CD4-positive, alpha-beta T cell treated with Interleukin-15 for 4 hours (primary cell): ENCODE data around the gene CMPK2.
"Not testable (repeated sequence)": the region's sequence is repeated elsewhere in the genome, so short reads cannot be mapped to it uniquely, and the experiment has no call there.

Experiments
- DNase-seq: peaks from one replicate; pipeline ENCODE4 v3.0.0-alpha.2; 2020; ENCODE audit warnings: low spot score

The CMPK2 gene

DNA sequence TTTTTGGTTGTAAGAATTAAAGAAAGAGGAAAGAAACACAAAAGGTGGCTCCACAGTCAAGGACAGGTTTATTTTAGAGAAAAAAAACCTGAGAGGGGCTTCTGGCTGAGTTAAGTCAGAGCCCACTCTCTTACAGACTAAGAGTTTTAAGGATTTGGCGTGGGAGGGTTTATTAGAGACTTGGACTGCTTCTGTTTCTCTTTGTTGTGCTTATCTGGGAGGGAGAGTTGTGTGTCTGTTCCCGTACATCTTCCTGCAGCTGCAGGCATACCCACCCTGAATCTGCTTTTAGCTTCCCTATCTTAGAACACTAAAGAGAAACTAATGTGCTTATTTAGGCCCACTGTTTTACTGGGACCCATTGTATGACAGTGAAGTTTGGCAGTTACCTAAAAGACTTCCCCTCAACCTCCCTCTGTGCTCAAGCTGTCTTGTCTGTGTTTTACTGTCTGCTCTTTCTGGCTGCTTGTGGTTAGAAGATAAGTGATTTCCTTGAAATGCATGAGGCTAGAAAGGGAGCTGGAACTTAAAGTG, 14.6 kb upstream of the CMPK2 start:
- peak; percentile 62 for DNase-seq

GRCh38 chr2:6879011-6879410, 13.3 kb upstream of the CMPK2 start:
- DNase-seq = no peak

DNA sequence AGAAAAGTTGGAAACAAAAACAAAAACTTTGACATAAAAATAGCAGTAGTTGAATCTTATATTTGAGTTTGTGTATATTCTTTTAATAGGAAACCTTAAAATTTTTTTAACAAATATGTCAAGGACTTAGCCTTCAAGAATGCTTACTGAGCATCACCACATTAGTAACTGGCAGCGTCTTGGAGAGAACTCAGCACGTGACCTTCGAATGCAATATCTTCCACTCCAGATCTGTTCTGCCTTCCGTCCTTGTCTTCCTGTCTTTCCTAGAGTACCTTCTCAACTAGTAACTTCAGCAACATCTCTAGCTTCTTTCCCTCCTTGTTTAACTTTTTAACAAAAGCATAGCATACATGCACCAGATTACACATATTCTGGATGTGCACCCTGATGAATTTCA, 12.8 kb upstream of the CMPK2 start:
- DNase-seq = no peak

DNA sequence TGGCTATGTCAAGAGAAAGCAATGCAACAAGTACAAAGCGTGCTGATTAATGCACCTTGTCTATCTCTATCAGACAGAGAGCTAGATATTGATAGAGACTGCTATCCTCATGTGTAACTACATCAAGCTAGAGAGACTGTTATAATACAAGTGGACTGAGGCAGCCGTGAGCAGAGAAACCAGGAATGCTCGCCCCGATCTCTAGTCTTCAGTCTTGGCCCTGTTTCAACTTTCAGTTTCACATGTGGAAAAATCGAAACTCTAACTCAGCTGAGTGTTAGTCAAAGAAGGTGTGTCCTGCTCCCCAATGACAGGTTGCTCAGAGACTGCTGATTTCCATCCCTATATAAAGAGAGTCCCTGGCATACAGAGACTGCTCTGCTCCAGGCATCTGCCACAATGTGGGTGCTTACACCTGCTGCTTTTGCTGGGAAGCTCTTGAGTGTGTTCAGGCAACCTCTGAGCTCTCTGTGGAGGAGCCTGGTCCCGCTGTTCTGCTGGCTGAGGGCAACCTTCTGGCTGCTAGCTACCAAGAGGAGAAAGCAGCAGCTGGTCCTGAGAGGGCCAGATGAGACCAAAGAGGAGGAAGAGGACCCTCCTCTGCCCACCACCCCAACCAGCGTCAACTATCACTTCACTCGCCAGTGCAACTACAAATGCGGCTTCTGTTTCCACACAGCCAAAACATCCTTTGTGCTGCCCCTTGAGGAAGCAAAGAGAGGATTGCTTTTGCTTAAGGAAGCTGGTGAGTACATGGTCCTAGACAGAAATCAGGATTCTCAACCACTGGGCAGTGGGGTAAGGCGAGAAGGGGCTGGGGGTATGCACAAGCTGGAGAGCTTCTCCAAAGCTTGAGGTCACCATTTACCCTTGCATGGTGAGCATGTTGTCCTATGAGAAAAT, 11.9 kb upstream of the CMPK2 start, which contains the start of gene RSAD2:
RSAD2 (plus strand) TSS at position 376 of the 903 bp plus-strand sequence; CDS start at position 400, 24 bp downstream.
- peak; percentile 60 for DNase-seq

GRCh38 chr2:6876309-6876708, 10.6 kb upstream of the CMPK2 start:
- DNase-seq = no peak

DNA sequence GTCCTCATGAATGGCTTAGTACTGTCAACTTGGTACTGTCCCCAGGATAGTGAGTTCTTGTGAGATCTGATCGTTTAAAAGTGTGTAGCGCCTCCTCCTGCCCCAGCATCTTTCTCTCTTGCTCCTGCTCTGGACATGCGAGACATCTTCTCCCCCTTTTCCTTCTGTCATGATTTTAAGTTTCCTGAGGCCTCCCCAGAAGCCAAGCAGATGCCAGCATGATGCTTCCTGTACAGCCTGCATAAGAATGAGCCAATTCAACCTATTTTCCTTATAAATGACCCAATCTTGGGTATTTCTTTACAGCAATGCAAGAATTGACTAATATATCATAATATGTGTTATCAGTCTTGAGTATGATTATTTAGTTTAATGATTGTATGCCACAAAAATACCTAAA, 8.3 kb upstream of the CMPK2 start:
- no peak for DNase-seq

DNA sequence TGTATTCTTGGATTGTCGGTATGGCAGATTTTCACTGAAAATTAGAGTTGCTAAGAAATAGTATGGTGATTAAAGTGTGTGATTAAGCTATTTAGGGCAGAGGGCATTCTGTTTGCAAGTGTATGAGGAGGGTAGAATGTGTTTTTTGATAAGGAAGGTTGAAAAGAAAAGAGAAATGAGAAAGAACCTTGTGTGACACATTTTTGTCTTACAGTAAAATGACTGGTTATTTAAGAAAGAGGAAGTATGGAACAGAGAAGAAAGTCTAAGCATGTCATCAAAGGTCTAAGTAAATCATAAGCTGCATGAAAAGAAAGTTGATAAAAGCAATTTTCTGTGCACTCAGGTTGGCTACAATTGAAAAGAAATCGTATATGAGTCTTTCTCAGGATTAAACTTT, 6.7 kb upstream of the CMPK2 start:
- DNase-seq = no peak

DNA sequence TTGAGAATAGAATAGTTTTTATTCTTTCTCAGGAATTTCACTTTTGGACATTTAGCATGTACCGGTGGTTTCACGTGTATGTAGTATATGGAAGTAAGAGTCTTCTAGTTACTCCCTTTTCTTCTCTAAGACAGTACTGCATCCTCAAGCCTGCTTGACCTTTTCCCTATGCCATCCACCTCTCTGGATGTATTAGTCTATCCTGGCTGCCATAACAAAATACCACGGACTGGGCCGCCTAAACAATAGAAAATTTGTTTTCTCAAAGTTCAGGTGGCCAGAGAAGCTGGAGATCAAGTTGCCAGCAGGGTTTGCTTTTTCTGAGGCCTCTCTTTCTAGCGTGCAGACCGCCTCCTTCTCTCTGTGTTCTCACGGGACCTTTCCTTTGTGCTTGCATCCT, 1.3 kb upstream of the CMPK2 start:
- DNase-seq = no peak

DNA sequence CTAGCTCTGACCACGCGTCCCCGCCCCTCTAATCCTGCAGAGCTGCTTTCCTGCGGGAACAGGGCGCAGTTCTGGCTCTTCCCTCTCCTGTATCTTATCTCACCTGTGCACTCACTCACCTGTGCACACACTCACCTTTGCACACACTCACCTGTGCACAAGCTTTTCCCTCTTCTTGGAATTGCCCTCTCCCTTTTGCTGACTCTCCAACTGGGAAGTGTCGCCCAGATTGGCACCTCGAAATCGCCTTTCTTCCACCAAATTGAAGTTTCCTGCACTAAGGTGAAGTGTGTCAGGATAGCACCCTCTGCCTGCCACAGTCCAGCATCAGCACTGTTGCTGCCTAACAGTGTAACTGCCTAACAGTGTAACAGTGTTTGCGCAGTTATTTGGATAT, 566 bp upstream of the CMPK2 start:
- peak; percentile 50 for DNase-seq

- DNase-seq = no peak
Observed at GRCh38 chr2:6864923-6865345, 773 bp downstream of the CMPK2 start.

DNA sequence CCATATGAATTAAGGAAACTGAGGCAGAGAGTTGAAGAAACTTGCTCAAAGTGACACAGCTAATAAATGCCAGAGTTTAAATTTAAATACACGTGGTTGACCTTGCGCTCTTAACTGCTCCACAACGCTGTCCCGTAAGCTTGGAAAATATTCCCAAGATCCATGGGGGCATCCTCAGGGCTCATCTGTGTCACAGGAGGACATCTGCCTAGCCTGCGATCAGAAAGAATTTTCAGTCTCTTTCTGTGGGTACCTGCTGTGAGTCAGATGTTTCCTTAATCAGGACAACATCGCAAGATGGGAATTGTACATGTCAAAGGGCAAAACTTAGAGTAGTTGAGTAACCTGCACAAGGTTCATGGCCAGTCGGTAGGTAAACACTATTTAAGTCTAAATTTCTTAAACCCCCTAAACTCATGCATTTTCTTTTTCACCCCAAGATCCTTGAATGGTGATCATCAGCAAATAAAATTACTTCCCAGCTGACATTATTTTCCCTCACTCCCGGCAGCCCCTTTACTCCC, 1.4 kb downstream of the CMPK2 start:
- DNase-seq = no peak

GRCh38 chr2:6863792-6864191, 1.9 kb downstream of the CMPK2 start:
- no peak for DNase-seq

GRCh38 chr2:6860296-6860695, 5.4 kb downstream of the CMPK2 start:
- DNase-seq = no peak

DNA sequence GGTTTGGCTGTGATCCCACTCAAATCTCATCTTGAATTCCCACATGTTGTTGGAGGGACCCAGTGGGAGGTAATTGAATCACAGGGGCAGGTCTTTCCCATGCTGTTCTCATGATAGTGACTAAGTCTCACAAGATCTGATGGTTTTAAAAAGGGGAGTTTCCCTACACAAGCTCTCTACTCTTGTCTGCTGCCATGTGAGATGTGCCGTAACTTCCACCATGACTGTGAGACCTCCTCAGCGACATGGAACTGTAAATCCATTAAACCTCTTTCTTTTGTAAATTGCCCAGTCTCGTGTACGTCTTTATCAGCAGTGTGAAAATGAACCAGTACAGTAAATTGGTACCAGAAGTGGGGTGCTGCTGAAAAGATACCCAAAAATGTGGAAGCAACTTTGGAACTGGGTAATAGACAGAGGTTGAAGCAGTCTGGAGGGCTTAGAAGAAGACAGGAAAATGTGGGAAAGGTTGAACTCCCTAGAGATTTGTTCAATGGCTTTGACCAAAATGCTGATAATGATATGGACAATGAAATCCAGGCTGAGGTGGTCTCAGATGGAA, 7.2 kb downstream of the CMPK2 start:
- not testable (repeated sequence) for DNase-seq

DNA sequence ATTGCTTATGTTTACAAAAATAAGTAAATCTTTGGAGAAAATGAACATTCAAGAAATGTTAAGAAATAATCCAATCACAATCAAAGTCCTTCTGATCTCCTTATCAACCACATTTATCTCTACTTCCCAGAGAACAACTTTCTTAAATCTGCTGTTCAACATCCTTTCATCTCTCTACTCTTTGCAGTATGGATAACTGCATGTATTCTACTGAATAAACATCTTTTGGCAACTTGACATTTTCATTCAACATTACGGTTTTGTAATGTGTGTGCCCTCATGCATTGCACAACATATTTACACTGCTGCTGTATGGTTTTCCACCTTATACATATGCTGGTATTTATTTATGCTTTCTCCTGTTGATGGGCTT, 9.2 kb downstream of the CMPK2 start:
- no peak for DNase-seq

- no peak for DNase-seq
Observed at GRCh38 chr2:6855860-6856547, 9.7 kb downstream of the CMPK2 start.

DNA sequence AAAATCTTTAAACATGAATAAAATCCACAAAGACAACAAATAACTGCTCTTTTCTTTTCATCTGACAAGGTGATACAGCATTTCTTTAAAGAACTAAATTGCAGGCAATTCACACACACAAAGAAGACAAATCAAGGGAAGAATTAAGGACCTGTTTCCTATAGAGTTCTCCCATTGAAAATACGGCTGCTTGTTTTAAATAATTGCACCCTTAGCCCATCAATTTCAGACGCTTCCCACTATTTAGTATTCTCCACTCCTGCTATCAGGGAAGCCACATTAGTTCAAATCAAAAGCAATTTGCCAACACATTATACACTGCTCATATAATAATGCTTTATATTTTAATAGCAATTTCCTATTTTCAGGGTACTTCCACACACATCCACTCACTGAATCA, 11.3 kb downstream of the CMPK2 start:
- DNase-seq = no peak

DNA sequence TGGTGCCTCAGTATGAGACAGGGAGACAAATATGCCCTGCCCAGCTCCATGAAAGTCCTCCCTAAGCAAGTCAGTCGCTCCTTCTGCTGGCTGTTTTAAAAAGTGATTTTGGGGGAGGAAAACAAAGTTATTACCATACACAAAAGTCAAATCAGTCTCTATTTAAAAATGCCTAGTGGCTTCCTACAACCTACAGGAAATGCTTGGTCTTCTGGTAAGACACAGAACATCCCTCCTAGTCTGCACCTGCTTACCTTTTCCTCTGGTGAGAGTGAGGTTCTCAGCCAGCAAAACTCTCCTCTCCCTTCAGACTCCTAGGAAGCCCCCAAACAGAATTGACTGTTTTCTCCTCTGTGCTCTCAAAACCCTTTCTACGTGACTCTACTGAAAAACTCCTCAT, 13.5 kb downstream of the CMPK2 start:
- DNase-seq = no peak

DNA sequence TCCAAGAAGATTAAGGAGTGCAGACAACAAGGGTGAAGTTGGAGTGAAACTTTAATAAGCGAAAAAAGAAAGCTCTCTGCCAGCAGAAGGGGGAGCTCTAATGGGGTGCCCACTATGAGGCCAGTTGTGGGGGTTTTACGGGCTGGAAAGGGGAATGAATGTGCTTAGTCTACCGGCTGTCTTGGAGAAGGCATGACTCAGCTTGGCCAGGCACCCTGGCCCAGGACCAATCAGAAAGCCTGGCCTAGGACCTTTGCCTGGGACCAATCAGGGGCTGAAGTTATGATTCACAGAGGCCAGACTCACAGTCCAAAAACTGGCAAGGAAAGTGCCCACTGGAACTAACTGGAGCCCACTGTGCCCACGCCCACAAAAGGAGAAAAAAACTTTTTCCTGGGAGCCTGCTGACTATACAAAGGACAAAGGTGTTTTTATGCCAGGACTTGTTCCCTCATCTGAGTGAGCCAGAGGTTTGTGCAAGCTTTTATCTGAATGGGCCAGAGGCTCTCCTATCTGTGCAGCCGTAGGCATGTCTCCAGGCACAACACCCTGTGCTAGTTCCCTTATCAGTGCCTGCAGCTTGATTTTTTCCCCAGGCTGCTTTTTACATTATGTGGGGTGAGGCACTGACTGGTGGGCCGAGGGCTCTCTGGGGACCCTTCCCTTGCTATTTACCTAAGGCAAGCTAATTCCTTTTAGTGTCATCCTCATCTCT, 18.6 kb downstream of the CMPK2 start:
- DNase-seq = no peak

- no peak for DNase-seq
Observed at GRCh38 chr2:6846540-6846939, 19.2 kb downstream of the CMPK2 start.

DNA sequence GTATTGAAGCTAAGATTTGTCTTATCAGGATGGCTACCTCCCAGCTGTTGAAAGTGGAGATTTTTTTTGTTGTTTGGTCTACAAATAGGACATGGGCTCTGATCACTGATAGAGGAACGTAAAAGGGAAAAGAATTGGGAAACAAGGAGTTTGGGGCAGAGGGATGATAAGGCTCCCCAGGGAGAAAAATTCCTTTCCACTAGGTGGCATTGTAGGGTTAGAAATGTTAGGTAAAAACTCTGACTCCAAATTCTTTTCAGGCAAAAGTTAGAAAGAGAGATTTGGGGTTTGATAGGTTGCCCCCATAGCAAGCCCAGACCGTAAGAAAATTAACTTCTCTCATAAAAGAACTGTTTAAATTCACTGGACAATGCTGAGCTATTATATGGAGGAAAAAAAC, 19.8 kb downstream of the CMPK2 start:
- no peak for DNase-seq

- peak; percentile 3 for DNase-seq
Observed at GRCh38 chr2:6845312-6845711, 20.4 kb downstream of the CMPK2 start.
